IMR-90 (cell line): Measurements from ENCODE around the gene EFNB2. TPM values are rescaled to one million over a fixed set of nuclear protein-coding genes. Genes with fewer than 3 reads are reported as not detected.

ENCODE experiments used
- ATAC-seq: fragments of 200-7000 bp; cut with Tn5 transposase; 2 replicates; pipeline ENCODE4 v1.9.1; 2020; ENCODE audit warnings: low read depth, mild to moderate bottlenecking, moderate library complexity
- BruUV-seq: library from RNA; stranded (reverse); fragments of 400-500 nt; replicated peaks from 2 replicates; lab custom pipeline; 2021; lab: Mats Ljungman, UMichigan
- CTCF ChIA-PET: fragments of 300-600 bp; formaldehyde crosslinking; extraction: SDS; loops from one replicate; lab custom pipeline; 2021; ENCODE audit warnings: antibody characterized with exemption; lab: Yijun Ruan, JAX
- POLR2A ChIA-PET: fragments of 300-600 bp; sonication (Branson Sonifier 250); formaldehyde crosslinking; loops from one replicate; lab custom pipeline; 2022; ENCODE audit warnings: antibody characterized with exemption; ENCODE audit not compliant: unreplicated experiment; lab: Charles Lee
- DNase-seq: peaks from one replicate; pipeline ENCODE4 v3.0.0; 2013
- H2AFZ ChIP-seq: replicated peaks from 2 replicates; pipeline ENCODE3; 2013; ENCODE audit warnings: low read length, mild to moderate bottlenecking; ENCODE audit not compliant: poor library complexity
- H2AK5ac ChIP-seq: 2 replicates; pipeline ENCODE4 v1.6.1; 2013; ENCODE audit warnings: low read depth, low read length, inconsistent platforms
- H2AK9ac ChIP-seq: replicated peaks from 2 replicates; pipeline ENCODE3; 2013; ENCODE audit warnings: mild to moderate bottlenecking, low read depth, low read length, moderate library complexity; ENCODE audit not compliant: poor library complexity
- H2BK120ac ChIP-seq: 2 replicates; pipeline ENCODE4 v1.6.1; 2013; ENCODE audit warnings: low read depth, low read length, inconsistent platforms
- H2BK15ac ChIP-seq: 3 replicates; pipeline ENCODE4 v1.6.1; 2013; ENCODE audit warnings: low read depth, low read length, inconsistent platforms
- H2BK20ac ChIP-seq: 2 replicates; pipeline ENCODE4 v1.6.1; 2013; ENCODE audit warnings: low read depth, mild to moderate bottlenecking, inconsistent platforms, low read length, moderate library complexity
- H2BK5ac ChIP-seq: 2 replicates; pipeline ENCODE4 v1.6.1; 2013; ENCODE audit warnings: mild to moderate bottlenecking, low read depth, low read length, inconsistent platforms; ENCODE audit not compliant: poor library complexity, severe bottlenecking
- H3K14ac ChIP-seq: replicated peaks from 2 replicates; pipeline ENCODE4 v1.6.1; 2013; ENCODE audit warnings: low read depth, low read length, inconsistent platforms
- H3K18ac ChIP-seq: 2 replicates; pipeline ENCODE4 v1.6.1; 2013; ENCODE audit warnings: low read depth, low read length, control low read depth
- H3K23ac ChIP-seq: 2 replicates; pipeline ENCODE4 v1.6.1; 2013; ENCODE audit warnings: low read depth, low read length, inconsistent platforms
- H3K27ac ChIP-seq: 2 replicates; pipeline ENCODE4 v1.5.1; 2013; ENCODE audit warnings: mild to moderate bottlenecking, control low read depth, low read length; ENCODE audit not compliant: insufficient read depth
- H3K27me3 ChIP-seq: 2 replicates; pipeline ENCODE4 v1.6.1; 2013; ENCODE audit warnings: low read length; ENCODE audit not compliant: control insufficient read depth, insufficient read depth
- H3K36me3 ChIP-seq: 2 replicates; pipeline ENCODE4 v1.6.1; 2013; ENCODE audit warnings: low read length, mixed read lengths; ENCODE audit not compliant: control insufficient read depth, insufficient read depth
- H3K4ac ChIP-seq: 2 replicates; pipeline ENCODE4 v1.6.1; 2013; ENCODE audit warnings: low read depth, low read length, inconsistent platforms
- H3K4me1 ChIP-seq: 2 replicates; pipeline ENCODE4 v1.6.1; 2013; ENCODE audit warnings: low read length, mixed read lengths; ENCODE audit not compliant: control insufficient read depth, insufficient read depth
- H3K4me2 ChIP-seq: 2 replicates; pipeline ENCODE4 v1.6.1; 2013; ENCODE audit warnings: low read depth, mild to moderate bottlenecking, control low read depth, low read length, moderate library complexity
- H3K4me3 ChIP-seq: 2 replicates; pipeline ENCODE4 v1.5.1; 2013; ENCODE audit warnings: low read depth, mild to moderate bottlenecking, control low read depth, low read length, moderate library complexity; ENCODE audit not compliant: insufficient read depth
- H3K56ac ChIP-seq: 2 replicates; pipeline ENCODE4 v1.6.1; 2013; ENCODE audit warnings: low read length, inconsistent platforms; ENCODE audit not compliant: insufficient read depth; ENCODE audit errors: extremely low read depth
- H3K79me1 ChIP-seq, 2 experiments: 2 replicates each; pipeline ENCODE4 v1.6.1; 2013; ENCODE audit warnings: low read length in 2 of 2, inconsistent platforms in 1 of 2, low read depth in 1 of 2
- H3K9ac ChIP-seq: 2 replicates; pipeline ENCODE4 v1.6.1; 2013; ENCODE audit warnings: low read depth, low read length, control low read depth
- H3K9me1 ChIP-seq: 2 replicates; pipeline ENCODE4 v1.6.1; 2013; ENCODE audit warnings: low read length, inconsistent platforms; ENCODE audit not compliant: insufficient read depth
- H3K9me3 ChIP-seq: 2 replicates; pipeline ENCODE4 v1.6.1; 2013; ENCODE audit warnings: low read length; ENCODE audit not compliant: control insufficient read depth, insufficient read depth
- H4K20me1 ChIP-seq: 2 replicates; pipeline ENCODE4 v1.6.1; 2013; ENCODE audit warnings: low read length, inconsistent platforms; ENCODE audit not compliant: insufficient read depth
- H4K5ac ChIP-seq: 2 replicates; pipeline ENCODE4 v1.6.1; 2013; ENCODE audit warnings: mild to moderate bottlenecking, low read depth, low read length, control low read depth
- H4K8ac ChIP-seq, 2 experiments: 2 replicates each; pipeline ENCODE4 v1.6.1; 2013; ENCODE audit warnings: low read depth in 2 of 2, low read length in 2 of 2, control low read depth in 1 of 2, inconsistent platforms in 1 of 2
- H4K91ac ChIP-seq: 2 replicates; pipeline ENCODE4 v1.6.1; 2013; ENCODE audit warnings: low read depth, low read length, inconsistent platforms; ENCODE audit not compliant: insufficient read depth
- BHLHE40 ChIP-seq: fragments of 150-350 bp; IDR thresholded peaks from 2 replicates; pipeline ENCODE4 v1.6.1; 2016; ENCODE audit warnings: mild to moderate bottlenecking, low read depth, low read length
- CEBPB ChIP-seq: IDR thresholded peaks from 2 replicates; pipeline ENCODE4 v1.6.1; 2012; ENCODE audit warnings: low read depth, low read length, improper control_type of control experiment
- CHD1 ChIP-seq: IDR thresholded peaks from 2 replicates; pipeline ENCODE4 v1.6.1; 2012; ENCODE audit warnings: low read depth, low read length, improper control_type of control experiment
- FOS ChIP-seq: fragments of 150-350 bp; IDR thresholded peaks from 2 replicates; pipeline ENCODE4 v1.6.1; 2016; ENCODE audit warnings: low read depth, low read length
- MAFK ChIP-seq: IDR thresholded peaks from 2 replicates; pipeline ENCODE4 v1.6.1; 2012; ENCODE audit warnings: low read depth, low read length, improper control_type of control experiment
- MAZ ChIP-seq: IDR thresholded peaks from 2 replicates; pipeline ENCODE4 v1.6.1; 2012; ENCODE audit warnings: low read depth, mild to moderate bottlenecking, low read length, improper control_type of control experiment, moderate library complexity, borderline replicate concordance
- MXI1 ChIP-seq: IDR thresholded peaks from 2 replicates; pipeline ENCODE4 v1.6.1; 2012; ENCODE audit warnings: low read depth, mild to moderate bottlenecking, low read length, moderate library complexity, borderline replicate concordance
- NFE2L2 ChIP-seq: fragments of 150-350 bp; IDR thresholded peaks from 2 replicates; pipeline ENCODE4 v1.6.1; 2016; ENCODE audit warnings: low read depth, mild to moderate bottlenecking, low read length
- POLR2A ChIP-seq: IDR thresholded peaks from 2 replicates; pipeline ENCODE4 v1.6.1; 2012; ENCODE audit warnings: mild to moderate bottlenecking, low read depth, low read length
- RAD21 ChIP-seq: IDR thresholded peaks from 2 replicates; pipeline ENCODE4 v1.6.1; 2012; ENCODE audit warnings: low read length, improper control_type of control experiment
- RCOR1 ChIP-seq: IDR thresholded peaks from 2 replicates; pipeline ENCODE4 v1.6.1; 2012; ENCODE audit warnings: mild to moderate bottlenecking, low read length, improper control_type of control experiment; ENCODE audit not compliant: insufficient replicate concordance
- RFX5 ChIP-seq: IDR thresholded peaks from 2 replicates; pipeline ENCODE4 v1.8.0; 2012; ENCODE audit warnings: low read depth, mild to moderate bottlenecking, low read length, moderate library complexity
- SMC3 ChIP-seq: fragments of 150-350 bp; IDR thresholded peaks from 2 replicates; pipeline ENCODE4 v1.6.1; 2016; ENCODE audit warnings: low read depth, mild to moderate bottlenecking, antibody characterized with exemption, low read length, moderate library complexity
- USF2 ChIP-seq: fragments of 150-350 bp; IDR thresholded peaks from 2 replicates; pipeline ENCODE4 v1.6.1; 2017; ENCODE audit warnings: mild to moderate bottlenecking, antibody characterized with exemption, low read length, low read depth
- WGBS, 2 experiments: methylation state at CpG; one replicate each; pipeline versions ENCODE4 v1.1.5 to v1.1.7; 2013; ENCODE audit warnings: missing lambda C conversion rate in 2 of 2; ENCODE audit not compliant: insufficient read length in 1 of 2; ENCODE audit errors: extremely low coverage in 2 of 2; 5-methylcytosine and 5-hydroxymethylcytosine counted together
- dilution Hi-C: fragments of 300-500 bp; cut with HindIII; formaldehyde crosslinking; loops from one replicate; pipeline ENCODE4 v1.14.3; 2018; ENCODE audit warnings: low sequenced_read_pairs; ENCODE audit not compliant: unreplicated experiment
- in situ Hi-C: fragments of 300-500 bp; cut with MboI; formaldehyde crosslinking; loops from 3 replicates; pipeline ENCODE4 v1.14.3; 2019; ENCODE audit warnings: low sequenced_read_pairs, inconsistent platforms, mixed read lengths
- intact Hi-C: fragments of 100-400 bp; cut with micrococcal nuclease; formaldehyde crosslinking; loops from 2 replicates; pipeline ENCODE4 v1.10.0; 2022
- polyA plus RNA-seq, 3 experiments: library from polyadenylated mRNA; depleted of rRNA; stranded (reverse); fragments of >200 nt; gene quantifications; 2 replicates each; pipeline ENCODE4 v1.2.3, GENCODE V29; 2012; ENCODE audit warnings: low replicate concordance in 1 of 3
- total RNA-seq: library from RNA; depleted of rRNA; stranded (reverse); fragments of >200 nt; gene quantifications from 2 replicates; pipeline ENCODE4 v1.2.3, GENCODE V29; 2012
- TF ChIP-seq, protein P1 (sequence below): fragments of 150-350 bp; IDR thresholded peaks from 2 replicates; pipeline ENCODE4 v1.6.1; 2016; ENCODE audit warnings: low read depth, mild to moderate bottlenecking, low read length, moderate library complexity, borderline replicate concordance
- TF ChIP-seq, protein P2 (sequence below): conservative IDR thresholded peaks from 2 replicates; pipeline ENCODE4 v1.5.1; 2012; ENCODE audit warnings: mild to moderate bottlenecking, low read depth, low read length, improper control_type of control experiment

Gene EFNB2
- total and polyA plus RNA-seq, 2 of the 4 experiments (the other 2 are of a cell fraction), result 5.4 to 6.0 TPM

GRCh38 chr13:106494936-106495335, 40.5 kb downstream of the EFNB2 start:
- no CpG with 5 or more reads among the region's 3 CpGs for WGBS, 2 experiments
- intact Hi-C loops, result no loop called here
- dilution Hi-C loops, result no loop called here
- TF ChIP-seq MAZ (no peak), RFX5 (no peak), BHLHE40 (no peak), RAD21 (no peak), SMC3 (no peak), CEBPB (no peak), MAFK (no peak), USF2 (no peak), FOS (no peak), POLR2A (no peak), MXI1 (no peak), RCOR1 (no peak), CHD1 (no peak), NFE2L2 (no peak)
- TF ChIP-seq, protein P1, sequence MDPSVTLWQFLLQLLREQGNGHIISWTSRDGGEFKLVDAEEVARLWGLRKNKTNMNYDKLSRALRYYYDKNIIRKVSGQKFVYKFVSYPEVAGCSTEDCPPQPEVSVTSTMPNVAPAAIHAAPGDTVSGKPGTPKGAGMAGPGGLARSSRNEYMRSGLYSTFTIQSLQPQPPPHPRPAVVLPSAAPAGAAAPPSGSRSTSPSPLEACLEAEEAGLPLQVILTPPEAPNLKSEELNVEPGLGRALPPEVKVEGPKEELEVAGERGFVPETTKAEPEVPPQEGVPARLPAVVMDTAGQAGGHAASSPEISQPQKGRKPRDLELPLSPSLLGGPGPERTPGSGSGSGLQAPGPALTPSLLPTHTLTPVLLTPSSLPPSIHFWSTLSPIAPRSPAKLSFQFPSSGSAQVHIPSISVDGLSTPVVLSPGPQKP, result no peak
- TF ChIP-seq, protein P2, sequence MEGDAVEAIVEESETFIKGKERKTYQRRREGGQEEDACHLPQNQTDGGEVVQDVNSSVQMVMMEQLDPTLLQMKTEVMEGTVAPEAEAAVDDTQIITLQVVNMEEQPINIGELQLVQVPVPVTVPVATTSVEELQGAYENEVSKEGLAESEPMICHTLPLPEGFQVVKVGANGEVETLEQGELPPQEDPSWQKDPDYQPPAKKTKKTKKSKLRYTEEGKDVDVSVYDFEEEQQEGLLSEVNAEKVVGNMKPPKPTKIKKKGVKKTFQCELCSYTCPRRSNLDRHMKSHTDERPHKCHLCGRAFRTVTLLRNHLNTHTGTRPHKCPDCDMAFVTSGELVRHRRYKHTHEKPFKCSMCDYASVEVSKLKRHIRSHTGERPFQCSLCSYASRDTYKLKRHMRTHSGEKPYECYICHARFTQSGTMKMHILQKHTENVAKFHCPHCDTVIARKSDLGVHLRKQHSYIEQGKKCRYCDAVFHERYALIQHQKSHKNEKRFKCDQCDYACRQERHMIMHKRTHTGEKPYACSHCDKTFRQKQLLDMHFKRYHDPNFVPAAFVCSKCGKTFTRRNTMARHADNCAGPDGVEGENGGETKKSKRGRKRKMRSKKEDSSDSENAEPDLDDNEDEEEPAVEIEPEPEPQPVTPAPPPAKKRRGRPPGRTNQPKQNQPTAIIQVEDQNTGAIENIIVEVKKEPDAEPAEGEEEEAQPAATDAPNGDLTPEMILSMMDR, result no peak
- Histone ChIP-seq H3K23ac (no peak overlapping the region), H2AFZ (no peak overlapping the region), H2BK20ac (no peak overlapping the region), H3K4me3 (no peak overlapping the region), H3K36me3 (peaks cover 14% of the 10 kb centered on the region), H3K27me3 (no peaks in the 10 kb centered on the region), H3K79me1 (peaks cover 3 to 8% of the 10 kb centered on the region in 2 experiments; a peak in 3 of 4 replicates), H3K4ac (no peak overlapping the region), H2BK15ac (no peak overlapping the region), H4K8ac (no peak overlapping the region), H2AK9ac (no peak overlapping the region), H3K9ac (no peak overlapping the region), H3K9me1 (no peaks in the 10 kb centered on the region), H3K4me1 (no peaks in the 10 kb centered on the region), H3K56ac (no peak overlapping the region), H4K5ac (no peak overlapping the region), H4K91ac (no peak overlapping the region), H2BK5ac (no peak overlapping the region), H2BK120ac (no peak overlapping the region), H3K14ac (no peak overlapping the region), H2AK5ac (no peak overlapping the region), H3K27ac (no peak overlapping the region), H3K18ac (no peak overlapping the region), H4K20me1 (no peaks in the 10 kb centered on the region), H3K9me3 (no peaks in the 10 kb centered on the region), H3K4me2 (no peak overlapping the region)
- DNase-seq (no peak), ATAC-seq (no peak)
- CTCF ChIA-PET, result no interaction called here
- in situ Hi-C loops, result no loop called here
- POLR2A ChIA-PET, result no interaction called here
- no TSS peak for BruUV-seq
